OCI-LY1 (cell line): ENCODE results near the gene PLA2G3.

Source experiments
- H2AFZ ChIP-seq: fragments of 200-600 bp; sonication (generic), shearing (Covaris generic); 2 replicates; pipeline ENCODE4 v1.6.0; 2014; ENCODE audit warnings: antibody characterized with exemption, mild to moderate bottlenecking, low read length
- H3F3A ChIP-seq: fragments of 200-600 bp; sonication (generic), shearing (Covaris generic); 2 replicates; pipeline ENCODE4 v1.6.0; 2014; ENCODE audit warnings: mild to moderate bottlenecking, antibody characterized with exemption, low read length, moderate library complexity; ENCODE audit not compliant: insufficient read depth
- H3K27ac ChIP-seq: fragments of 200-600 bp; sonication (generic); 2 replicates; pipeline ENCODE4 v1.5.1; 2014; ENCODE audit warnings: low read length, mixed run types, mild to moderate bottlenecking, low read depth; ENCODE audit not compliant: poor library complexity, severe bottlenecking
- H3K27me3 ChIP-seq: fragments of 200-600 bp; sonication (generic); 2 replicates; pipeline ENCODE4 v1.6.0; 2014; ENCODE audit warnings: antibody characterized with exemption, mild to moderate bottlenecking, low read length, moderate library complexity; ENCODE audit not compliant: insufficient read depth
- H3K36me3 ChIP-seq: fragments of 200-600 bp; sonication (generic); 2 replicates; pipeline ENCODE4 v1.6.1; 2014; ENCODE audit warnings: mild to moderate bottlenecking, antibody characterized with exemption, low read length, moderate library complexity, mixed read lengths; ENCODE audit not compliant: insufficient read depth
- H3K4me1 ChIP-seq: fragments of 200-600 bp; sonication (generic); 2 replicates; pipeline ENCODE4 v1.5.1; 2014; ENCODE audit warnings: mild to moderate bottlenecking, low read length, moderate library complexity; ENCODE audit not compliant: insufficient read depth, severe bottlenecking
- H3K4me2 ChIP-seq: fragments of 200-600 bp; sonication (generic), shearing (Covaris generic); 2 replicates; pipeline ENCODE4 v1.6.1; 2014; ENCODE audit warnings: low read length
- H3K4me3 ChIP-seq: fragments of 200-600 bp; sonication (generic); 2 replicates; pipeline ENCODE4 v1.5.1; 2014; ENCODE audit warnings: low read length, low read depth, mild to moderate bottlenecking, mixed read lengths; ENCODE audit not compliant: poor library complexity, severe bottlenecking
- H3K79me2 ChIP-seq: fragments of 200-600 bp; shearing (Covaris generic); 2 replicates; pipeline ENCODE4 v1.6.1; 2016; ENCODE audit warnings: mixed run types, low read length, mixed read lengths; ENCODE audit not compliant: insufficient read depth
- H3K9ac ChIP-seq: fragments of 200-600 bp; sonication (generic), shearing (Covaris generic); 2 replicates; pipeline ENCODE4 v1.6.1; 2014; ENCODE audit warnings: mild to moderate bottlenecking, low read length, mixed read lengths
- H3K9me2 ChIP-seq: fragments of 200-600 bp; sonication (generic), shearing (Covaris generic); 2 replicates; pipeline ENCODE4 v1.6.1; 2014; ENCODE audit warnings: low read depth, mild to moderate bottlenecking, low read length, mixed read lengths
- H3K9me3 ChIP-seq: fragments of 200-600 bp; shearing (Covaris generic); 2 replicates; pipeline ENCODE4 v1.6.1; 2014; ENCODE audit warnings: low read length, mixed read lengths
- H4K20me1 ChIP-seq: fragments of 200-600 bp; sonication (generic), shearing (Covaris generic); 2 replicates; pipeline ENCODE4 v1.6.0; 2016; ENCODE audit warnings: mild to moderate bottlenecking, low read length; ENCODE audit not compliant: insufficient read depth
- CTCF ChIP-seq: fragments of 200-600 bp; sonication (generic), shearing (Covaris generic); IDR thresholded peaks from 2 replicates; pipeline ENCODE4 v1.5.1; 2017; ENCODE audit warnings: mild to moderate bottlenecking, antibody characterized with exemption, low read length, moderate library complexity, mixed read lengths
- EZH2 ChIP-seq: fragments of 200-600 bp; sonication (generic), shearing (Covaris generic); IDR thresholded peaks from 2 replicates; pipeline ENCODE4 v1.8.0; 2017; ENCODE audit warnings: borderline replicate concordance, mixed run types, mild to moderate bottlenecking, antibody characterized with exemption, low read length, moderate library complexity, mixed read lengths

PLA2G3 gene

GRCh38 chr22:31100762-31101525, 39.4 kb downstream of the PLA2G3 start:
- Histone ChIP-seq H3K79me2 (no peaks in the 10 kb centered on the region), H3K4me1 (no peaks in the 10 kb centered on the region), H3K9me2 (no peaks in the 10 kb centered on the region), H3K9ac (no peak overlapping the region), H3K27me3 (0 out of 2 replicates have a peak, but pooled peaks cover 1% of the 10 kb centered on the region), H2AFZ (no peak overlapping the region), H3K27ac (no peak overlapping the region), H3K9me3 (no peaks in the 10 kb centered on the region), H3K36me3 (no peaks in the 10 kb centered on the region), H3F3A (no peaks in the 10 kb centered on the region), H3K4me3 (no peak overlapping the region), H3K4me2 (no peak overlapping the region), H4K20me1 (no peaks in the 10 kb centered on the region)
- TF ChIP-seq CTCF (no peak), EZH2 (no peak)

- no peaks in the 10 kb centered on the region for H3K36me3 ChIP-seq
- H3K27ac ChIP-seq = no peak overlapping the region
- H3K79me2 ChIP-seq = no peaks in the 10 kb centered on the region
- H3K9ac ChIP-seq = no peak overlapping the region
- no peaks in the 10 kb centered on the region for H3F3A ChIP-seq
- no peaks in the 10 kb centered on the region for H3K9me3 ChIP-seq
- H4K20me1 ChIP-seq = no peaks in the 10 kb centered on the region
- H2AFZ ChIP-seq = no peak overlapping the region
- no peaks in the 10 kb centered on the region for H3K4me1 ChIP-seq
- no peak overlapping the region for H3K4me2 ChIP-seq
- no peaks in the 10 kb centered on the region for H3K27me3 ChIP-seq
- TF ChIP-seq EZH2 = no peak
- TF ChIP-seq CTCF = no peak
- no peak overlapping the region for H3K4me3 ChIP-seq
- H3K9me2 ChIP-seq = no peaks in the 10 kb centered on the region
These were observed 40.2 kb downstream of the PLA2G3 start for GRCh38 chr22:31099841-31100761.

- no peaks in the 10 kb centered on the region for H3K36me3 ChIP-seq
These were observed 40.9 kb downstream of the PLA2G3 start for GRCh38 chr22:31099386-31099785.

More at GRCh38 chr22:31099386-31099785, 40.9 kb downstream of the PLA2G3 start:
- Histone ChIP-seq H3K4me2 (no peak overlapping the region), H3K4me1 (no peaks in the 10 kb centered on the region), H3K9me3 (no peaks in the 10 kb centered on the region), H3K79me2 (no peaks in the 10 kb centered on the region), H3K9ac (no peak overlapping the region), H3F3A (no peaks in the 10 kb centered on the region), H4K20me1 (no peaks in the 10 kb centered on the region), H3K9me2 (no peaks in the 10 kb centered on the region), H3K4me3 (no peak overlapping the region), H3K27ac (no peak overlapping the region), H3K27me3 (no peaks in the 10 kb centered on the region), H2AFZ (no peak overlapping the region)
- TF ChIP-seq CTCF (no peak), EZH2 (no peak)
